ENCODE results near the gene ZNF777.

DNA sequence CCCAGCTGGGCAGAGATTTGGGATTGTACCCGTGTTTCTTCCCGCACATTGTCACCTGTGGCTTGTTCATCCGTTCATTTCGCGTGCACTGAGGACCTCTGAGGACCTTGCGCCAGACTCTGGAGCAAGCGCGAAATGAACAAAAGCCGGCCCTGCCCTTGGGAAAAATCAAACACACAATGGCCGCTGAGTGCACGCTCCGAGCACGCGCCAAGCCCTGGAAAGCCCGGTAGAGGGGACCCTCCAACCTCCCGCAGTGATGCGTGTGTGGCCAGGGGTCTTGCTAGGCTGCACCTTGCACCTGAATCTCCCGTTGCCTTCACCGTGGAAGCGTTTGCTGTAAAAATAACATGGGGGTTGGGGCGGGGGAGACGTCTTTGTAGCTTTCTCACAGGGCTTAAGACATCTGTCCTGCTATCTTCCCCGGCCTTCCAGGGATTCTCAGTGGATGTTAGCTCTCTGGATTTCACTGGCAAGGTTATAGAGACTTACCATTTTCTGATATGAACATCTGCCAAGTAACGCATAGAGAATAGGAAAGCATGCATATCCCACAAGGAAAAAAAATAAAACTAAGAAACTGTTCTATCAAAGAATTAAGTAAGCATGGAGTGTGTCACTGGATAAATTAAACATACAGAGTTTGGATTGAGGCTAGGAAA lies 37.3 kb downstream of the ZNF777 start:
- TF ChIP-seq, protein P1, sequence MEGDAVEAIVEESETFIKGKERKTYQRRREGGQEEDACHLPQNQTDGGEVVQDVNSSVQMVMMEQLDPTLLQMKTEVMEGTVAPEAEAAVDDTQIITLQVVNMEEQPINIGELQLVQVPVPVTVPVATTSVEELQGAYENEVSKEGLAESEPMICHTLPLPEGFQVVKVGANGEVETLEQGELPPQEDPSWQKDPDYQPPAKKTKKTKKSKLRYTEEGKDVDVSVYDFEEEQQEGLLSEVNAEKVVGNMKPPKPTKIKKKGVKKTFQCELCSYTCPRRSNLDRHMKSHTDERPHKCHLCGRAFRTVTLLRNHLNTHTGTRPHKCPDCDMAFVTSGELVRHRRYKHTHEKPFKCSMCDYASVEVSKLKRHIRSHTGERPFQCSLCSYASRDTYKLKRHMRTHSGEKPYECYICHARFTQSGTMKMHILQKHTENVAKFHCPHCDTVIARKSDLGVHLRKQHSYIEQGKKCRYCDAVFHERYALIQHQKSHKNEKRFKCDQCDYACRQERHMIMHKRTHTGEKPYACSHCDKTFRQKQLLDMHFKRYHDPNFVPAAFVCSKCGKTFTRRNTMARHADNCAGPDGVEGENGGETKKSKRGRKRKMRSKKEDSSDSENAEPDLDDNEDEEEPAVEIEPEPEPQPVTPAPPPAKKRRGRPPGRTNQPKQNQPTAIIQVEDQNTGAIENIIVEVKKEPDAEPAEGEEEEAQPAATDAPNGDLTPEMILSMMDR (IDR thresholded peaks at IDR 0.05; ENCODE audit: borderline replicate concordance, extremely low read depth, low read length, poor library complexity, severe bottlenecking) = no peak
- no peak for TF ChIP-seq EZH2 (IDR thresholded peaks at IDR 0.05; ENCODE audit: borderline replicate concordance, low read depth, low read length, severe bottlenecking)
